Tibial nerve (tissue), 3 donors: ENCODE results near the gene HDAC2.

Source experiments
- POLR2A ChIP-seq, 2 donors: fragments of 450-650 bp; IDR thresholded peaks; one replicate each; pipeline ENCODE4 v1.6.1; 2017; ENCODE audit warnings: antibody characterized with exemption in 2 of 2, mild to moderate bottlenecking in 2 of 2, moderate library complexity in 2 of 2
- TF ChIP-seq, protein P1 (sequence below), 5 experiments: fragments of 200-600 bp in 3 of 5; fragments of 450-650 bp in 2 of 5; sonication (generic) in 3 of 5; IDR thresholded peaks; one replicate each; pipeline ENCODE4 v1.5.1; 2016 to 2019; ENCODE audit warnings: antibody characterized with exemption in 5 of 5, mild to moderate bottlenecking in 3 of 5, moderate library complexity in 2 of 5

DNA sequence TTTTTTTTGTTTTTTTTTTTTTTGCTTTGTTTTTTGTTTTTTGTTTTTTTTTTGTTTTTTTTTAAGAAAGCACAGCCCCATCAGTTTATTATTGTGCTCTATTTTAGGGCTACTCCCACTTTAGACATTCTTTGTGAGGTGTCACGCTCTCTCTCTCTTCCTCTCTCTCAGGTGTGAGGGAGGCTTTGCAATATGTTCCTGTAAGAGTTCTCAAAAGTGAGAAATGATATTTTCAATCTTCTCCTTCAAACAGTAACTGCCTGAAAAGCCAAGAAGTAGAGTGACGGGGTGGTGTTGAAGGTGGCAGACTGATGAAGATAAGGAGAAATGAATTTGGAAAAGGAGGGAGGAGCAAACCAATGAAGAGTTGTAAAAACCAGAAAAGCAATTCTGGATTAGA, 28.3 kb upstream of the HDAC2 start:
- TF ChIP-seq, protein P1, sequence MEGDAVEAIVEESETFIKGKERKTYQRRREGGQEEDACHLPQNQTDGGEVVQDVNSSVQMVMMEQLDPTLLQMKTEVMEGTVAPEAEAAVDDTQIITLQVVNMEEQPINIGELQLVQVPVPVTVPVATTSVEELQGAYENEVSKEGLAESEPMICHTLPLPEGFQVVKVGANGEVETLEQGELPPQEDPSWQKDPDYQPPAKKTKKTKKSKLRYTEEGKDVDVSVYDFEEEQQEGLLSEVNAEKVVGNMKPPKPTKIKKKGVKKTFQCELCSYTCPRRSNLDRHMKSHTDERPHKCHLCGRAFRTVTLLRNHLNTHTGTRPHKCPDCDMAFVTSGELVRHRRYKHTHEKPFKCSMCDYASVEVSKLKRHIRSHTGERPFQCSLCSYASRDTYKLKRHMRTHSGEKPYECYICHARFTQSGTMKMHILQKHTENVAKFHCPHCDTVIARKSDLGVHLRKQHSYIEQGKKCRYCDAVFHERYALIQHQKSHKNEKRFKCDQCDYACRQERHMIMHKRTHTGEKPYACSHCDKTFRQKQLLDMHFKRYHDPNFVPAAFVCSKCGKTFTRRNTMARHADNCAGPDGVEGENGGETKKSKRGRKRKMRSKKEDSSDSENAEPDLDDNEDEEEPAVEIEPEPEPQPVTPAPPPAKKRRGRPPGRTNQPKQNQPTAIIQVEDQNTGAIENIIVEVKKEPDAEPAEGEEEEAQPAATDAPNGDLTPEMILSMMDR (IDR thresholded peaks at IDR 0.05) = no peak
- TF ChIP-seq POLR2A (IDR thresholded peaks at IDR 0.05) = no peak
